ELF-1 (cell line): ENCODE data around the gene TMEM127.
A peak's percentile ranks its signal among the peaks of the same experiment; 100 is the strongest.
"Not testable (repeated sequence)": the region's sequence is repeated elsewhere in the genome, so short reads cannot be mapped to it uniquely, and the experiment has no call there.

ENCODE experiments used
- DNase-seq: peaks from one replicate; pipeline ENCODE4 v3.0.0-alpha.2; 2016; ENCODE audit warnings: low read depth, low spot score

The TMEM127 gene

GRCh38 chr2:96265840-96266679, at the start of gene TMEM127, which contains the start of gene CIAO1:
Gene TMEM127, minus strand, starts transcription at chr2:96265997. Its CDS starts 616 bp downstream, at chr2:96265381.
Gene CIAO1, plus strand, starts transcription at chr2:96266225. Its CDS starts 126 bp downstream, at chr2:96266351.
- peak; percentile 99 for DNase-seq

DNA sequence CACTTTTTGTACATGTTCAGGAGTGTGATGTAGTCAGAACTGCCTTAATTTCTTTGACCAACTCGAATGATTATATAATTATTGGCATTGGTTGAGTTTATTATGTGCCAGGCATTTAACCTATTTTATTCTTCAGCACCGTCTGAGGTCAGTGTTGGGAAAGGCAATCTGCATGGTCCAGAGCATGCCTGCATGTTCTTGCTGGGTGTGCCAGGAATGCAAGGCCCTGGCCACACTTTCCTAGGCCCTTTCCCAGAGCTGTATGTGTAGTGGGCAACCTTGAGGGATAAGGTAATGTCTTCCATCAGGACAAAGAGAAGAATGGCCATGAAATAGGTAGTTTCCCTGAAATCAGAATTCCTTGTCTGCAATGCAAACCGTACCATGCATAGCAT, 49.2 kb upstream of the TMEM127 start:
- DNase-seq, result no peak

DNA sequence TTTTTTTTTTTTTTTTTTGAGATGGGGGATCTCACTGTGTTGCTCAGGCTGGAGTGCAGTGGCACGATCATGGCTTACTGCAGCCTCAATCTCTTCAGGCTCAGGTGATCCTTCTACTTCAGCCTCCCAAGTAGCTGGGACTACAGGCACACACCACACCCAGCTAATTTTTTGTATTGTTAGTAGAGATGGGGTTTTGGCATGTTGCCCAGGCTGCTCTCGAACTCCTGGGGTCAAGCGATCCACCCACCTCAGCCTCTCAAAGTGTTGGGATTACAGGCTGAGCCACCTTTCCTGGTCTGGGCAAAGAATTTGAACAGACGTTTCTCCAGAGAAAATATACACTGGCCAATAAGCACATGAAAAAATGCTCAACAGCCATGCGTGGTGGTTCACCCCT, 42.5 kb upstream of the TMEM127 start:
- DNase-seq, result no peak

DNA sequence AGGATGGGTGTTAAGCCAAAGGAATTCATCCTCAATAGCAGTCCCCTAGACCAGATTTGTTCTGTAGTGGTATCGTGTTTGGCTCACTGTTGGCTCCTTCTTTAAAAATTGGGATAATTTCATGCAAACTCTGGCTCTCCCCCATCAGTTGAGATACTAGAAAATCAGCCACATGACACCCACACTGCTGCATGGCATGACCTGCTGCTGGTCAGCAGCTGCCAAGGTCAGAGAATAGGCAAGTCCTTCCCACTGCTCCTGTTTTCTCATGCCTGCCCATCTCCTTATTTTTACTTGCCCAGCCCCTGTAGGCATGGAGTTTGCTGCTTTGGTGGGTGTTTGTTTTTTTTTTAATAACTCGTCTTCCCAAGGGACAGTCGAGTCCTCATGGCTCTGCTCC, 40.6 kb upstream of the TMEM127 start:
- no peak for DNase-seq

GRCh38 chr2:96305979-96306308, 40.1 kb upstream of the TMEM127 start:
- peak; percentile 11 for DNase-seq

GRCh38 chr2:96305091-96305978, 39.5 kb upstream of the TMEM127 start, which contains the start of gene SNRNP200:
Gene SNRNP200, minus strand, starts transcription at chr2:96305546. Its CDS starts 109 bp downstream, at chr2:96305437.
- DNase-seq, result peak; percentile 92

- DNase-seq, result no peak
Observed at GRCh38 chr2:96304606-96305005, 38.8 kb upstream of the TMEM127 start.

DNA sequence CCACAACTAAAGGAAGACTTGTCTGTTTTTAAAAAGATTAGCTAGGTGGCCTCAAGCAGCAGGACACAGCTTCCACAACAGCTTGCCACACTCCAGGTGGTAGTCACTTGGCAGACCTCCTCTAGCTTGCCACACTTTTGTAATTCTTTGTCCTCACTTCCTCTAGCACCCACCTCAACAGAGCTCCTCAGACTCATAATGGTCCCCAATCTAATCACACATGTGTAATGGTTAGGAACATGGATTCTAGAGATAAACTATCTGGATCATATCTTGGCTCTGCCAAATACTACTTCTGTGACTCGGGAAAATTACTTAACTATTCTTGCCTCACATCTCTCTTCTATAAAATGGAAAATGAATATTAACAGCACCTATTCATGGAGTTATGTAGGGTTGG, 36.1 kb upstream of the TMEM127 start:
- DNase-seq, result no peak

- no peak for DNase-seq
Observed at GRCh38 chr2:96296925-96297324, 31.1 kb upstream of the TMEM127 start.

GRCh38 chr2:96294271-96294670, 28.5 kb upstream of the TMEM127 start:
- DNase-seq, result not testable (repeated sequence)

GRCh38 chr2:96291751-96292150, 26.0 kb upstream of the TMEM127 start:
- DNase-seq, result no peak

DNA sequence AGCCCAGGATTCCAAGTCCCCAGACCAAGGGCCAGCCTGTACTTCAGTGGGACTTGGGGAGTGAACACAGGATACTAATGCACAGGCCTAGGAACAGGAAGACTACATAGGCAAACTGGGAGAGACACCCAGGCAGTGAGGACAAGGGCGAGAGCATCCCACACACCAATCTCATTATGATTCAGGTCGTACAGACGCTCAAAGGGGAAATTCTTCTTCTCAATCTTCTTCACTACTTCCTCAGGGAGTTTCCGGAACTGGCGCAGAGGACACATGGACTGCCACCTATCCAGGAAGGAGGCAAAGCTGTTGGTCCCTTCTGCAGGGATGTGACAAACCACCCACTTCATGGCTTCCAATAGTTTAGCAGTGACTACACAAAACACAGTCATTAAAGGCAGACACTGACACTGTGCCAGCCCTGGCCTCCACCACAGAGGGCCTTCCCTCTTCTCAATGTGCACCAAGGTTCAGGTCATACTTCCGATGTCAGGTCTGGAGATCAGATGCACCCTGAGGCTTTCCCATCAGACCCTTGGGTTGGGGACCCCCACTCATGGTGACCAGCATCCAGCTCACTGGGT, 21.6 kb upstream of the TMEM127 start:
- DNase-seq, result no peak

DNA sequence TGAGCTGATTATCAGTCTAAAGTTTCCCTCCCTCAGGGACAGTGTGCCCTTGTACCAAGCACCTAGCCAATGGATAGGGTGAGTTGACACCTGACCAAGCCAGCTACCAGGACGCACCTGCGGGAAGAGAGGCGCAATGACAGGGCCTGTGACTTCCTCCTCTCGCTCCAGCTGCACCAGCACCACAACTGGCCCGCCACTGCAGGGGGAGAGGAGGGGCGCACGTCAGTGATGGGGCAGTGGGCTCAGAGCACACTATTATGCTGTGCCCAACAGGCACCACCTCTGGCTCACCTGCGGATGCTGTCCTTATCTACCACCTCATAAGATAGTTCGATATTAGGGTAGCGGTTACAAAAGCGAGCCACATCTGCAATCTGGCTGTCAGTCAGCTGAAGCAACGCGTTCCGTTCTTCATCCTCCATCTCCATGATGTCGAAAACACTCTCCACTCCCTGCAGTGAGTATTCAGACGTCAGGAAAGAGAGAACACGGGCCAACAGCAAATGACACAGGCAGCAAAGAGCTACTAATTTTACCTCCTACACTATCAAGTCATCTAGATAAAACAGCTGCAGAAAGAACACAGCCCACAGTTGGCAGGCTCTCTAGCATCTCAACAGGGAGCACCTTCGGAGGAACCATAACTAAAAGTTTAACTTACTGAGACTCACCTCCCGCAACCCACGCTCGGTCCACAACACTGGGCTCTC, 11.1 kb upstream of the TMEM127 start:
- DNase-seq, result no peak

- no peak for DNase-seq
Observed at GRCh38 chr2:96274355-96275056, 8.7 kb upstream of the TMEM127 start.

- DNase-seq, result no peak
Observed at GRCh38 chr2:96273763-96274162, 8.0 kb upstream of the TMEM127 start.

DNA sequence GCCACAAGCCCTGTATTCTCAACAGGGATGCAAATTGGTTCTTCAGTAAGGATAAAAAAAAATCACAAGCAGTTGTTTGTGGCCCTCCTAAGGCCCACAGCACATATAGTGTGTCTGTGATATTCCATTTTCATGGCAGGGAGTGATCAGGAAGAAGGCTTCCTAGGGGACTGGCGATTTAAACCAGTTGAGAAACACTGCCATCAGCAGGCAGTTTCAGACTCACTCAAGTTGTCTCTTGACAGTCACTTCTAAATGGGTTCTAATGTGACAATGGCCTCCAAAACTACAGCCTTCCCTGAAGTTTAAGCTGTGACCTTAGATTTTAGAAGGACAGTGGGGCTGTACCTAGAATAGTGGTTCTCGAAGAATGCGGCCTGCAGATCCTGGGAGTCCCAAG, 6.2 kb upstream of the TMEM127 start:
- DNase-seq, result no peak

DNA sequence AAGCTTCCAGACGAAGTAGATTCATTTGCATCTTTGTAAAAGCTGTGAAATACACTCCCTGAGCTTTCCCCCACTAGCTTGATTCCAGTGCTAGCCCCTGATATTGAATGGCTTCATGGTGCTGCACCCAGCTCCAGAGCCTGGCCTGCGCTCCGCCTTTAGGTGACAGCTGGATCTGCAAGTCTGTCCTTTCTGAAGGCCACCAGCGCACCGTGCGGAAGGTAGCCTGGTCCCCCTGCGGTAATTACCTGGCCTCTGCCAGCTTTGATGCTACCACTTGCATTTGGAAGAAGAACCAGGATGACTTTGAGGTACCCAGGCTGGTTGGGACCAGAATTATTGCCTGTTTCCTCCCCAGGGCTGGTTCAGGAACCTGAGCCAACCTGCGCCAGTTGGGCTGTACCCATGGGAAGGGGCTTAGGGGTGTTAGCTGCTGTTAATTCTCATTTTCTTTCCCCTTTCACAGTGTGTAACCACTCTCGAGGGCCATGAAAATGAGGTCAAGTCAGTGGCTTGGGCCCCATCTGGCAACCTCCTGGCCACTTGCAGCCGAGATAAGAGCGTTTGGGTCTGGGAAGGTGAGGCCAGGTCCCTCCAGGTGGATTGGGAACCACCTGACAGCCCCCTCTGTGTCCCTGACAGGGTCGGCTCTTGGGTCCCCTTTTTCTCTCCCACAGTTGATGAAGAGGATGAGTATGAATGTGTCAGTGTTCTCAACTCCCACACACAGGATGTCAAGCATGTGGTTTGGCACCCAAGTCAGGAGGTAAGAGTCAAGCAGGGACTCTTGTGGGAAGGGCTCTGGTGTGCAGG, 1.6 kb upstream of the TMEM127 start:
- DNase-seq, result peak; percentile 42

- DNase-seq, result no peak
Observed at GRCh38 chr2:96265349-96265839, 403 bp downstream of the TMEM127 start.

GRCh38 chr2:96264656-96265348, 995 bp downstream of the TMEM127 start:
- peak; percentile 34 for DNase-seq
